NT2/D1 (cell line): ENCODE data around the gene CHID1.

Experiments used
- SUZ12 ChIP-seq: IDR thresholded peaks from 2 replicates; pipeline ENCODE4 v1.6.1; 2011; ENCODE audit not compliant: insufficient read length, insufficient read depth; ENCODE audit errors: extremely low read depth
- YY1 ChIP-seq: IDR thresholded peaks from 2 replicates; pipeline ENCODE4 v1.6.1; 2011; ENCODE audit not compliant: insufficient read length, insufficient read depth
- ZNF274 ChIP-seq: IDR thresholded peaks from 2 replicates; pipeline ENCODE4 v1.6.1; 2011; ENCODE audit warnings: mild to moderate bottlenecking, low read depth, low read length

- TF ChIP-seq SUZ12 (no peak), YY1 (no peak), ZNF274 (no peak)
Observed at GRCh38 chr11:937841-938261, 27.2 kb upstream of the CHID1 start.
